ENCODE data around the gene REEP3. TPM values are rescaled to one million over a fixed set of nuclear protein-coding genes. Genes with fewer than 3 reads are reported as not detected.

The REEP3 gene
- polyA plus RNA-seq, 1 donor from 2014 or later: 6.9 TPM

DNA sequence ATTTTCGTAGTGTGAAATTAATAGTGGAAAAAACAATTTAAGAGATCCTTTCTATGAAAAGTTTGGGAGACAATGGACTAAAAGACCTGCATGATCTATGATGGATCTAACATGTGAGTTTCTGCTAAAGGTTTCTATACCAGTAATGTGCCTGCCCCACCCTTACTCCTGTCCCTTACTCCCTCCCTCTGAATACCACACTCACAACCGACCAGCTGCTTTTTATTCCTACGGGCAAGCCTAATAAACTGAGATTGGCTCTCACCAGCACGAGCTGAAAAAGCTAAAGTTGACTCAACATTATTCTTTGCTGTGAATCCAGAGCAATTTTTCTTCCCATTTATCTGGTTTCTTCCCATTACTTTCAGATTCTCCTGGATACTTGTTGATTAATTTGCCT is 17.8 kb upstream of the REEP3 start:
- H3K27ac ChIP-seq (ENCODE audit: low read length): no peak overlapping the region
- H3K79me2 ChIP-seq (replicated peaks; ENCODE audit: insufficient read depth, low read length): peaks cover 55% of the 10 kb centered on the region
- no peak overlapping the region for H3K9ac ChIP-seq (ENCODE audit: low read length)
- H3K4me3 ChIP-seq (ENCODE audit: low read length): no peak overlapping the region
- H3K36me3 ChIP-seq (ENCODE audit: insufficient read depth, low read length): no peaks in the 10 kb centered on the region
- H3K27me3 ChIP-seq (ENCODE audit: insufficient read depth, low read depth, low read length): no peaks in the 10 kb centered on the region
- H3F3A ChIP-seq (ENCODE audit: insufficient read depth, low read length, poor library complexity, severe bottlenecking): no peaks in the 10 kb centered on the region
- no peak overlapping the region for H3K4me2 ChIP-seq (ENCODE audit: low read length)
- no peaks in the 10 kb centered on the region for H3K9me3 ChIP-seq (ENCODE audit: low read length)
- no peaks in the 10 kb centered on the region for H4K20me1 ChIP-seq (ENCODE audit: insufficient read depth)
- TF ChIP-seq, protein P1, sequence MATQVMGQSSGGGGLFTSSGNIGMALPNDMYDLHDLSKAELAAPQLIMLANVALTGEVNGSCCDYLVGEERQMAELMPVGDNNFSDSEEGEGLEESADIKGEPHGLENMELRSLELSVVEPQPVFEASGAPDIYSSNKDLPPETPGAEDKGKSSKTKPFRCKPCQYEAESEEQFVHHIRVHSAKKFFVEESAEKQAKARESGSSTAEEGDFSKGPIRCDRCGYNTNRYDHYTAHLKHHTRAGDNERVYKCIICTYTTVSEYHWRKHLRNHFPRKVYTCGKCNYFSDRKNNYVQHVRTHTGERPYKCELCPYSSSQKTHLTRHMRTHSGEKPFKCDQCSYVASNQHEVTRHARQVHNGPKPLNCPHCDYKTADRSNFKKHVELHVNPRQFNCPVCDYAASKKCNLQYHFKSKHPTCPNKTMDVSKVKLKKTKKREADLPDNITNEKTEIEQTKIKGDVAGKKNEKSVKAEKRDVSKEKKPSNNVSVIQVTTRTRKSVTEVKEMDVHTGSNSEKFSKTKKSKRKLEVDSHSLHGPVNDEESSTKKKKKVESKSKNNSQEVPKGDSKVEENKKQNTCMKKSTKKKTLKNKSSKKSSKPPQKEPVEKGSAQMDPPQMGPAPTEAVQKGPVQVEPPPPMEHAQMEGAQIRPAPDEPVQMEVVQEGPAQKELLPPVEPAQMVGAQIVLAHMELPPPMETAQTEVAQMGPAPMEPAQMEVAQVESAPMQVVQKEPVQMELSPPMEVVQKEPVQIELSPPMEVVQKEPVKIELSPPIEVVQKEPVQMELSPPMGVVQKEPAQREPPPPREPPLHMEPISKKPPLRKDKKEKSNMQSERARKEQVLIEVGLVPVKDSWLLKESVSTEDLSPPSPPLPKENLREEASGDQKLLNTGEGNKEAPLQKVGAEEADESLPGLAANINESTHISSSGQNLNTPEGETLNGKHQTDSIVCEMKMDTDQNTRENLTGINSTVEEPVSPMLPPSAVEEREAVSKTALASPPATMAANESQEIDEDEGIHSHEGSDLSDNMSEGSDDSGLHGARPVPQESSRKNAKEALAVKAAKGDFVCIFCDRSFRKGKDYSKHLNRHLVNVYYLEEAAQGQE (IDR thresholded peaks at IDR 0.05; ENCODE audit: borderline replicate concordance): no peak
- TF ChIP-seq EP300 (conservative IDR thresholded peaks at IDR 0.05; ENCODE audit: poor library complexity, severe bottlenecking) (no peak), EZH2 (IDR thresholded peaks at IDR 0.05; ENCODE audit: borderline replicate concordance, insufficient read depth, low read length, poor library complexity, severe bottlenecking) (no peak), RAD21 (conservative IDR thresholded peaks at IDR 0.05) (no peak), TAF1 (IDR thresholded peaks at IDR 0.05; ENCODE audit: low read depth) (no peak), SMC3 (conservative IDR thresholded peaks at IDR 0.05; ENCODE audit: poor library complexity) (no peak), POLR2AphosphoS5 (IDR thresholded peaks at IDR 0.05) (no peak), MXI1 (conservative IDR thresholded peaks at IDR 0.05; ENCODE audit: poor library complexity, severe bottlenecking) (no peak)
- TF ChIP-seq, protein P2, sequence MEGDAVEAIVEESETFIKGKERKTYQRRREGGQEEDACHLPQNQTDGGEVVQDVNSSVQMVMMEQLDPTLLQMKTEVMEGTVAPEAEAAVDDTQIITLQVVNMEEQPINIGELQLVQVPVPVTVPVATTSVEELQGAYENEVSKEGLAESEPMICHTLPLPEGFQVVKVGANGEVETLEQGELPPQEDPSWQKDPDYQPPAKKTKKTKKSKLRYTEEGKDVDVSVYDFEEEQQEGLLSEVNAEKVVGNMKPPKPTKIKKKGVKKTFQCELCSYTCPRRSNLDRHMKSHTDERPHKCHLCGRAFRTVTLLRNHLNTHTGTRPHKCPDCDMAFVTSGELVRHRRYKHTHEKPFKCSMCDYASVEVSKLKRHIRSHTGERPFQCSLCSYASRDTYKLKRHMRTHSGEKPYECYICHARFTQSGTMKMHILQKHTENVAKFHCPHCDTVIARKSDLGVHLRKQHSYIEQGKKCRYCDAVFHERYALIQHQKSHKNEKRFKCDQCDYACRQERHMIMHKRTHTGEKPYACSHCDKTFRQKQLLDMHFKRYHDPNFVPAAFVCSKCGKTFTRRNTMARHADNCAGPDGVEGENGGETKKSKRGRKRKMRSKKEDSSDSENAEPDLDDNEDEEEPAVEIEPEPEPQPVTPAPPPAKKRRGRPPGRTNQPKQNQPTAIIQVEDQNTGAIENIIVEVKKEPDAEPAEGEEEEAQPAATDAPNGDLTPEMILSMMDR (IDR thresholded peaks at IDR 0.05; ENCODE audit: poor library complexity, severe bottlenecking): no peak
- no peak overlapping the region for H2AFZ ChIP-seq (ENCODE audit: low read depth, low read length)
- H3K9me2 ChIP-seq (ENCODE audit: insufficient read depth, low read length): no peaks in the 10 kb centered on the region

DNA sequence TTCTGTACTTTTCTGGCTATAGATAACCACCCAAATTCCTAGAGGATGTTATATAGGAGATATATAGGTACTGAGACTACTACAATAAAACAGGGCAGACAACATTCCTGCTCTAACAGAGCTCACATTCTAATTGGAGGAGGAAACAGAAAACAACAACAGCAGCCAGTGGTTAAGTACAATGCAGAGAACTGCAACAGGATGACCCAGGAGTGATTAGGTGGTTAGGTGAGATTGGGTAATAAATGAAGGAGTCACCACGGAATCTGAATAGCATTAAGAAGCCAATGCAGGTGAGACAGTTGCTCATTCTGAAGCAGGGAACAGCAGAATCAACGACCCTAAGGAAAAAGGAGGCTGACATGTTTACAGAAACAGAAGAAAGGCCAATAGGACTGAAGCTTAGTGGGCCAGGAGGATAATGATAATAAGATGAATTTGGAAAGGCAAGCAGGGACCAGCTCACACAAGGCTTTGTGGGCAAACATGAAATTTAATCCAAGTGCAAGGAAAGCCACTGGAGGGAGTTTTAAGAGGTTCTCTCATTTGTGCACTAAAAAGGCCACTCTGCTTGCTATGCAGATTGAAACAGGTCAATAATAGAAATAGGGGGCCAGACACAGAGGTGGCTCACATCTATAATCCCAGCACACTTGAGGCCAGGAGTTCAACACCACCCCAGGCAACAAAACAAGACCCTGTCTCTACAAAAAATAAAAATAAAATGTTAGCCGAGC is 16.9 kb upstream of the REEP3 start:
- no peak overlapping the region for H3K9ac ChIP-seq (ENCODE audit: low read length)
- H4K20me1 ChIP-seq (ENCODE audit: insufficient read depth): no peaks in the 10 kb centered on the region
- H3K27ac ChIP-seq (ENCODE audit: low read length): no peak overlapping the region
- no peak overlapping the region for H2AFZ ChIP-seq (ENCODE audit: low read depth, low read length)
- no peaks in the 10 kb centered on the region for H3K9me2 ChIP-seq (ENCODE audit: insufficient read depth, low read length)
- peaks cover 53% of the 10 kb centered on the region for H3K79me2 ChIP-seq (replicated peaks; ENCODE audit: insufficient read depth, low read length)
- no peaks in the 10 kb centered on the region for H3F3A ChIP-seq (ENCODE audit: insufficient read depth, low read length, poor library complexity, severe bottlenecking)
- no peak overlapping the region for H3K4me3 ChIP-seq (ENCODE audit: low read length)
- TF ChIP-seq POLR2AphosphoS5 (IDR thresholded peaks at IDR 0.05) (no peak), EP300 (conservative IDR thresholded peaks at IDR 0.05; ENCODE audit: poor library complexity, severe bottlenecking) (no peak), MXI1 (conservative IDR thresholded peaks at IDR 0.05; ENCODE audit: poor library complexity, severe bottlenecking) (no peak), TAF1 (IDR thresholded peaks at IDR 0.05; ENCODE audit: low read depth) (no peak), RAD21 (conservative IDR thresholded peaks at IDR 0.05) (no peak), SMC3 (conservative IDR thresholded peaks at IDR 0.05; ENCODE audit: poor library complexity) (no peak), EZH2 (IDR thresholded peaks at IDR 0.05; ENCODE audit: borderline replicate concordance, insufficient read depth, low read length, poor library complexity, severe bottlenecking) (no peak)
- TF ChIP-seq, protein P2 (IDR thresholded peaks at IDR 0.05; ENCODE audit: poor library complexity, severe bottlenecking): no peak
- TF ChIP-seq, protein P1 (IDR thresholded peaks at IDR 0.05; ENCODE audit: borderline replicate concordance): no peak
- H3K27me3 ChIP-seq (ENCODE audit: insufficient read depth, low read depth, low read length): no peaks in the 10 kb centered on the region
- H3K9me3 ChIP-seq (ENCODE audit: low read length): no peaks in the 10 kb centered on the region
- no peaks in the 10 kb centered on the region for H3K36me3 ChIP-seq (ENCODE audit: insufficient read depth, low read length)
- H3K4me2 ChIP-seq (ENCODE audit: low read length): no peak overlapping the region
